NCI-H146 (cell line): ENCODE results near the gene SLC4A2.

Experiments used
- DNase-seq: peaks from one replicate; lab custom pipeline; 2025; lab: John Stamatoyannopoulos, UW

Gene SLC4A2

GRCh38 chr7:151080067-151080521 is 20.7 kb downstream of the SLC4A2 start:
- peak; percentile 36 for DNase-seq

- peak; percentile 89 for DNase-seq
Observed at GRCh38 chr7:151080522-151081169, 21.3 kb downstream of the SLC4A2 start, which contains the start of gene FASTK. TSS of gene FASTK (minus strand) at chr7:151080809. CDS start at chr7:151080766, 43 bp downstream.

DNA sequence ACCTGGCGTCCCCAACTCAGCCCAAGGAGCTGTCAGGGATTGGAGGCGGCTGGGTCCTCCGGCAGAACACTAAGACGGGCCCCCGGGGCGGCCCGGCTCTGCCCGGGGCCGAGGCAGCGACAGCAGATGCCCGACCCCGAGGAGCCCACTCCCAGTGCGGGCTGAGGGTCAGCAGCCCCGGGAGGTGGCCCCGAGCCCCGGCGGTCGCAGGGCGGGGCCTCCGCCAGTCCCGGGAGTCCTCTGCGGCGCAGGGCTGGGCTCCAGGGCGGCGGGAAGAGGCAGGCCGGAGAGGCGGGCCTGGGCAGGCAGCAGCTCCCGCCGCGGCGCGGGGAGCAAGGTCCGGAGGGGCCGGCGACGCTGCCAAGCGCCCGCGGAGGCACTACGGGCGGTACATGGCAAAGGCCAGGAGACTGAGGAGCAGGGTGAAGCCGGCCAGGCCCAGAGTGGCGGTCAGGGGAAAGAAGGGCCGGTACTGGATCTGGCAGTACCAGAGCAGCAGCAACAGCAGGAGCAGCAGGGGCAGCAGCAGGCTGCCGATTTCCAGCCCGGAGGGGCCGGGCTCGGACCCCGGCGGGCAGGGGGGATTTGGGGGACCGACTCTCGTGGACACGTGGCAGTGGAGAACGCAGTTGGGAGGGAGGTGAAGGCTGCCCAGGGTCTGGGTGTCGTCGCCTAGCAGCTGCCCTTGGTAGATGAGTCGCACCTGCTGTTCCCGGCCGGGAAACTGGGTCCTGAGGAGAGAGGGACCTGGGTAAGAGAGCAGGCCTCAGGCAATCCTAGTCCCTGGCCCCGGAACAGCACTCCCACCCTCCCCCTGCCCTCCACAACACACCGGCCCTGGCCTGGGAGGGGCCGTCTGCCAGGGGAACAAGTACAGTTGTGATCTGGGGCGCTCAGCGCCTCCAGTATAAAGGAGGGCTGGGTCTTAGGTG is 22.0 kb downstream of the SLC4A2 start:
- DNase-seq = no peak

DNA sequence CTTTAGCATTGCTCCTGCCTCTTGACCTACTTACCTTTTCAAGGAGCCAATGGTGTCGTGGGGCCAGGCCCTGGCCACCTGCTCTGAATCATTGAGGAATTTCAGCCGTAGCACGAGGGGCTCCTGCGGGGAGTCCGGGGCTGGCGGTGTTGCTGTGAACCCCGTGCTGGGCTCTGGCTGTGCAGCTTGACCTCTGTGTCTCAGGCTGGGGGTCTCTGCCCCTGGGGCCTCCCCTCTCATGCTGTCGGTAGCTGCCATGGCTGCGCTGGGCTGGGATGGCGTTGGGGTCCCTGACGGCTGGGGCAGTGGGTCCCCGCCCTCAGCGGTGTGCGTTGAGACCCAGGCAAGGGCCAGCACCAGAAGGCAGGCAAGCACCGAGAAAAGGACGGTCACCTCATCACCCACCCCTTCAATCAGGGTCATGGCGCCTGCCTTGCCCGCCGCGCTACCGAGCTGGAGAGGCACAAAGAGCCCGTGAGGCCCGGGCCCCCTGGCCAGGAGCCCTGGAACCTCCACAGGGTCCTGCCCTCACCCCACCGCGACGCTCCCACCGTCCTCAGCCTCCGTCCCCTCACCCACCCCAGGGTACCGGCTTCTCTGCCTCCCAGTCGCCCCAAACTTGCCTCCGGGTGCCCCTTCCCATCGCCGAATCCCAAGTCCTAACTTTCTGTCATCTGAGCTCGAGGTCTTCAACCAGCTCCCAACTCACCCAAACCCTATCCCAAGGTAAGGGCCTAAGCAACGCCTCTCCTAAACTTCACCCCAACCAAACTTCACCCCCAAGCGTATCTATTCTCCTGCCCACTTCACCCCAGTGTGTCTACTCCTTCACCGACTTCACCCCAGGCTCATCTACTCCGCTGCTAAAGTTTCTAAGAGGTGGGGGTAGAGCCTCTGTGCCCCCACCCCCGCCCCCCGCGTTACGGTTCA is 23.0 kb downstream of the SLC4A2 start:
- DNase-seq = no peak

DNA sequence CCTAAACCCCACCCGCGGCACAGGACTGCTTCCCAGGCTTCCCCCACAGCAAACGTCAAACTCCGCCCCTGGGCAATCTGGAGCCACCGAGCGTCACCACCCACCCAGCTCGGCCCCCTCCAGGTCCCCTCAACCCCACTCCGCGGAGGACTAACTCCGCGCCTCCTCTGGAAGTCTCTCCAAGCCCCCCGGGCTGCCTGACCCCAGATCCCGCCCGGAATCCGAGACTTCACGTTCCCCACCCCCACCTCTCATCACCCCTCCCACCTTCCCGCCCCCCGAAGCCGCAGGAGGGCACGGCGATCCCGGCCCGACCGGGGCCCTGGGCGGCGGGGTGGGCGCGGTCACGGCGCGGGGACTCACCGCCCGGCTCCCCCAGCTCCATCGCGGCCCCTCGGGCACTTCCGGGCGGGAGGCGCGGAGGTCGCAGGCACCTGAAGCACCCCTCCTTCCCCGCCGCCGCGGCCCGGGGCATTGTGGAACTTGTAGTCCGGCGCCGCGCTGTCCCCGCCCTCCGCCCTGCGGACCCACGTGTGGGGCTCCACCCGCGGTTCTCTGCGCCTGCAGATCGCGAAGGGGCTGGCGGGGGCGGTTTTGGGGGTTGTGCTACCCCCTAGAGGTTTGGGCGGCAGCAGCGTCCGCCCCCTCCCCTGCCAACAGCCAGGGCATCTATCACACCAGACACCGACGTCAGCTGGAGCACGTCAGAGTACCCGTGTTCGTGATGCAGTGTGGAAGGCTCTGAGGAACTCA is 23.9 kb downstream of the SLC4A2 start, which contains the start of gene TMUB1:
Gene TMUB1, minus strand, starts transcription at position 423 of the 753 bp plus-strand sequence. CDS start 930 bp downstream, outside the sequence.
- peak; percentile 81 for DNase-seq

GRCh38 chr7:151083824-151084160 is 24.4 kb downstream of the SLC4A2 start:
- no peak for DNase-seq

DNA sequence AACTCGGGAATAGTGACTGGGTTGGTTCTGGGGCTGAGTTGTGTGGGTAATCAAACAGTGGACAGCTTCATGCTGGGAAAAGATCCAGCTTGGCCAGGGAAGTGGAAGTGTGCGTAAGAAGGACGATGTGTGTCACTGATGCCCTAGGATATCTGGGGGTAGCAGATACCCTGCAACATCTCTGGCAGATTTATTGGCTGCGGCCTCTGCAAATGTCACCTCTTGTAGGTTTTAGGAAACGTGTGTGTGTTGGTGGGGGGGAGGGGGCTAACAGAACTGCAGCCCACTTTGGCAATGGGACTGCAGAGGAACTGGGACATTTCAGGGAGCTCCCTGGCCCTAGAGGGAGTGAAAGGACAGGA is 25.9 kb downstream of the SLC4A2 start:
- DNase-seq = no peak

DNA sequence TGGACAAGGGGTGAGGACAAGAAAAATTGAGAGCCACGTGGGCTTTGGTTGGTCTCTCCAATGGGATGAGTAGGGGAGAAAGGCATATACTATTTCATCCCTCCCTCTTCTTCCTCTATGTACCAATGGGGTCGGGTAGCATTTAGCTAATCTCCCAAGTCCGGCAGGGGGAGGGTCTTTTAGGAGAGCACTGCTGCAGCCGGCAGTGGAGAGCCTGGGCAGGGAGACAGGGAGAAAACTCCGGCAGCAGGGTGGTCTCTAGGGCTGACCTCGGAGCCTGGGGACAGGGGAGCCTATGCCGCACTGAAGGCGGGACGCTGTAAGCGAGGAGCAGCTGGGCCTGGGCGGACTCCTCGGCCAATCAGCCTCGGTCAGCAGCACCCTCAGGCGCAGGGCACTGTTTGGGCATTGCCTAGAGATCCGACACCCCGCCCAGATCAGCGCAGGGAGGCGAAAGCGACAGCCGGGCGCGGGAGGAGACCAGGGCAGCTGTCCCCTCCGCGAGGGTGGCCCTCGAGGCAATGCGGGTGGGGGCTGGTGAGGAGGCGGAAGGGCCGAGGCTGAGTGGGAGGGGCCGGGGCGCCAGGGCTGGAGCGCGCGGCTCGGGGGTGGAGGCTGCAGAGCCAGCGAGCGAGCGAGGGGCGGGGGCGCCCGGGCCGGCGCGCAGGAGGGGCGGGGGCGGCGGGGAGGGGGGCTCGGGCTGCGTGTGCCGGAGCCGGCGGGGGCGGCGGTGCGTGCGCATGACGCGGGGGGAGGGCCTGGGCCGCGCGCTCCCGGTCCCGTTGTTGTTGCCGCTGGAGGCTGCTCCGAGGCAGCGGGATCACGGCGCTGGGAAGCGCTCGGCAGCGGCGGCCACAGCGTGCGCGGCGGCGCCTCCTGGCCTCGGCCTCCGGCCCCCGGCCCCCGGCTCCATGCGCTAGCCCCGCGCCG is 26.6 kb downstream of the SLC4A2 start, which contains the start of gene AGAP3:
Gene AGAP3, plus strand, starts transcription at position 785 of the 930 bp plus-strand sequence. CDS start 267 bp downstream, outside the sequence.
- DNase-seq = peak; percentile 91

DNA sequence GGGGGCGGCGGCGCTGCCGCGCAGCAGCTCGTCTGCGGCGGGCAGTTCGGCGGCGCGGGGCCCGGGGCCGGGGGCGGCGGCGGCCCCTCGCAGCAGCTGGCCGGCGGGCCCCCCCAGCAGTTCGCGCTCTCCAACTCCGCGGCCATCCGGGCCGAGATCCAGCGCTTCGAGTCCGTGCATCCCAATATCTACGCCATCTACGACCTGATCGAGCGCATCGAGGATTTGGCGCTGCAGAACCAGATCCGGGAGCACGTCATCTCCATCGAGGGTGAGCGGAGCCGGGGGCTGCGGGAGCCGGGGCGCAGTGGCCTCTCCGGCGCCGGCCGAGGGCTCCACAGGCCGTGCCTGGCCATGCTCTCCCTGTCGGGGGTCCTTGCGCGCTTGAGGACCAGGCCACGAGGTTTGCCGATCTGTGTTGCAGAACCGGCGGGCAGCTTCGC is 27.4 kb downstream of the SLC4A2 start:
- DNase-seq = peak; percentile 52

GRCh38 chr7:151087245-151088018 is 28.0 kb downstream of the SLC4A2 start:
- peak; percentile 56 for DNase-seq

DNA sequence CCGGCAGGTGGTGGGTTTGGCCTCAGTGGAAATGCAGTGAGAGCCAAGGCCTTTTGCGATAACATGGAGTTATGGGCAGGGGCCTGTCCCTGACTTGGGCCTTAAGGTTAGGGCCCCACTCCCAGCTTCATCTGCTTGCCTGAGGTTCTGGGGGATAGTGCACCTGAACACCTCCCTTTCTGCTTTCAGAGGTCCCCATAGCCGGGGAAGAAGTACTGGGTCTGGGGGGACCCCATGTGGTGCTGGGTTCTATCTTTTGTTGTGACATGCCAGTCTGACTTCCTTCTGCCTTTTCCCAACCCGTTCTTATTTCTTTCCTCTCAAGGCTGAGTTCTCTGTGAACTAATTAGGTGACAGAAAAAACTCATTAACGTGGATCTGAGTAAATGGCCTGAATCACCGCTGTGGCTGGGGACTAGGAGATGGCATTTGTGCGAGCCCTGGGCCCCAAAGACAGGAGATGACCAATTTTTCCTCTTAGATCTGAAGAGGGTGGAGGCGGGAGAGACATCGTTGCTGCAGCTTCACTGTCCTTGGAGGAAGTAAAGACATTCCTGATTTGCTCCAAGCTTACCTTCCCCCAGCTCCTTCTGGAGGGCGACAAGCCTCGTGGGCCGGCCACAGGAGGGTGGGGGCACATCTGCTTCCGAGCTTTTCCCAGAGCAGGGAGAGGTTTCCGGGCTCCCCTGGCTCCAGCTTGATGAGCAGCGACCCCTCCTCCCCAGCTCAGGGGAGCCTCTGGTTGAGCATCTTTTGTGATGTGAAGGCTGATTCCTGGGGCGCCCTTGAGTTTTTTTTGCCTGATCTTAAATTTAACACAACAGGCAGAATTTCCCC is 28.8 kb downstream of the SLC4A2 start:
- DNase-seq = no peak

GRCh38 chr7:151088856-151089699 is 29.7 kb downstream of the SLC4A2 start:
- DNase-seq = no peak

DNA sequence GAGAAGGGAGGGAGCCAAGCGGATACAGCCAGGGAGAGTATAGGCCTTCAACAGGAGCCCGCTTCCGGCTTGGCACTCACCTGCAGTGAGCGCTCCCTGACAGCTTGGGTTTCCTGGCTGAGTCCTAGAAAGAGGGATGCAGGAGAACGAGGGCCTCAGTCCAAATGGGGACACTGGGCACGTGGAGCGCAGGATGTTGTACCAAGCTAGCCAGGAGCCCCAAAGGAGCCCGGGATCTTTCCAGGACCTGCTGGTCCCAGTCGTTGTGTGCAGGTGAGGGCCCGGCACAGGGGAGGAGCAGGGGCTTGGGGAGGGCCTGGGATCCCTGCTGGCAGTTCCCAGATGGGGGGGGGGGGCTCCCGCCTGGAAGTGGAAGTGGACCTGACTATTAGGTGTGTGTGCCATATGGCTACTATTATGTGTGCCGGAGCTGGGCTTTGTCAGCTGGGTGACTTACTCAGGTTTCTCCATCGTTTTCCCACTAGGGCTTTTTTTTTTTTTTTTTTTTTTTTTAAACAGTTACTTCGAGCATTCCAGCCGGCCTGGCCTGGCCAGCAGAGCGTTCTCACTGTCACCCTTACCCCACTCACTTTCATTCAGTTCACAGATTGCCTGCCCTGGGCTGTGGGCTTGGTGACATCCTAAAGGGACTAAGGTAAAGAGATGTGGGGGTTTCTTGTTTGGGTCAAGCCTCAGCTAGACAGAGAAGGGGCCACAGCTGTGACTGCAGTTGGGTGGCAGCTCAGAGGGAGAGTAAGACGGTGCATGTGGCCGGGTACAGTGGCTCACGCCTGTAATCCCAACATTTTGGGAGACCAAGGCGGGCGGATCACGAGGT is 30.7 kb downstream of the SLC4A2 start:
- DNase-seq = no peak

DNA sequence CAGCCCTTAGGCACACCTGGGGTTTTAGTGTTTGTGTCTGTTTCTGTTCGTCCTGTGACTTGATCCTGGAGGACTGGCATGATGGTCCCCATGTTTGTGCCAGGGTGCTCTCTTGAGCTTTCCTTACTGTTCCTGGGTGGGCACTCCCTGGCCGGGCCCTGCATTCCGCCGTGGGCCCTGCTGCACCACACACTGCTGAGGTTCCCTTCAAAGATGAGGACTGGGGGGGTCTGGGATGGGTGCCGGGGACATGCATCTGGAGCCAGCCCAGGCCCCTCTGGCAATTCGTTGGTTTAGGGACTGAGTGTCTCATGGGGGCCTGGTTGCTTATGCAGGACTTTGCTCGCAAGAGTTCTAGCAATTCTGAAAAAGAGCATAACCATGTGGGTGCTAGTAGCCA is 31.6 kb downstream of the SLC4A2 start:
- no peak for DNase-seq

- no peak for DNase-seq
Observed at GRCh38 chr7:151091431-151091830, 32.0 kb downstream of the SLC4A2 start.

- no peak for DNase-seq
Observed at GRCh38 chr7:151091988-151092387, 32.6 kb downstream of the SLC4A2 start.
